Brain pericyte (primary cell): ENCODE results near the gene MYL6B.
"Not testable (repeated sequence)": the region's sequence is repeated elsewhere in the genome, so short reads cannot be mapped to it uniquely, and the experiment has no call there.

ENCODE experiments used
- DNase-seq: peaks from one replicate; pipeline ENCODE4 v3.0.0-alpha.2; 2012; ENCODE audit warnings: low read depth, low spot score

The MYL6B gene

DNA sequence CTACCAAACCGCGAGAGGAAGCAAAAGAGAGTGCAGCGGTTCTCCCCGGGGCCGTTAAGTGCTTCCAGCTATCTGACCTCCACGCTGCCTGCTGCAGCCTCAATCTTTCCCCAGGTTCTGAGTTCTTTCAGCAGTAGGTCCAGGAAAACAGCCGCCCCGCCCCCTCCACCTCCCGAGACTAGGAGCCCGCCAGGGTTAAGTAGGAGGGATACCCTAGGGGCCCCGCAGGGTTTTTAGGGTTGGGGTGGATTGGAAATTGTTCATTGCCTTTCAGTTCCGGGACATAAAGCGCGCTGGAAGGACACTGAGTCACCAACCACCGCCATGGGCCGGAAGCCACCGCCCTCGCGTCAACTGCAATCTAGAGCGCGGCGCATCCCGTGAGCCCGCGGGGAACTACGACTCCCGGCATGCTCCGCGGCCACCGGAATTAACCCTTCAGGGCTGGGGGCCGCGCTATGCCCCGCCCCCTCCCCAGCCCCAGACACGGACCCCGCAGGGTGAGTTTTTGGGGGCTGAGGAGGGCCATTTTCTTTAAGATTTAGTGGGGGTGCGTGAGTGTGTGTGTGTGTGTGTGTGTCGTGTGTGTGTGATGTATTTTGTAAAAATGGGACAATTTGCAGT lies at the start of gene MYL6B:
Gene MYL6B, plus strand, starts transcription at position 456 of the 624 bp plus-strand sequence. CDS start 1,332 bp downstream, outside the sequence.
- peak; percentile 67 for DNase-seq

DNA sequence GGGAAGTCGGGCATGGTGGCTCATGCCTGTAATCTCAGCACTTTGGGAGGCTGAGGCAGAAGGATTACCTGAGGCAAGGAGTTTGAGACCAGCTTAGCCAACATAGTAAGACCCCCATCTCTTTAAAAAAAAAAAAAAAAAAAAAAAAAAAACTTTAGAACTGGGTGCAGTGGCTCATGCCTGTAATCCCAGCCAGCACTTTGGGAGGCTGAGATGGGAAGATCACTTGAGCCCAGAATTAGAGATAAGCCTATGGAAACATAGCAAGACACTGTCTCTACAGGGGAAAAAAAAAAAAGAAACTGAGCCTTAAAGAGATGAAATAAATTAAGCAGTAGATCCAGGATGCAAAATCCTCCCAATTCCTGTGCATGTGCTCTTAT lies 49.7 kb upstream of the MYL6B start:
- DNase-seq: no peak

- DNase-seq: no peak
Measured at GRCh38 chr12:56103066-56103711, 49.2 kb upstream of the MYL6B start.

GRCh38 chr12:56103823-56104108 lies 48.6 kb upstream of the MYL6B start:
- DNase-seq: no peak

- DNase-seq: peak; percentile 96
Measured at GRCh38 chr12:56104109-56104814, 48.1 kb upstream of the MYL6B start, which contains the start of gene PA2G4. TSS of gene PA2G4 (plus strand) at chr12:56104559. CDS start at chr12:56104738, 179 bp downstream.

GRCh38 chr12:56104815-56105608 lies 47.4 kb upstream of the MYL6B start:
- no peak for DNase-seq

GRCh38 chr12:56105609-56105902 lies 46.8 kb upstream of the MYL6B start:
- DNase-seq: no peak

- no peak for DNase-seq
Measured at GRCh38 chr12:56107242-56107641, 45.1 kb upstream of the MYL6B start.

DNA sequence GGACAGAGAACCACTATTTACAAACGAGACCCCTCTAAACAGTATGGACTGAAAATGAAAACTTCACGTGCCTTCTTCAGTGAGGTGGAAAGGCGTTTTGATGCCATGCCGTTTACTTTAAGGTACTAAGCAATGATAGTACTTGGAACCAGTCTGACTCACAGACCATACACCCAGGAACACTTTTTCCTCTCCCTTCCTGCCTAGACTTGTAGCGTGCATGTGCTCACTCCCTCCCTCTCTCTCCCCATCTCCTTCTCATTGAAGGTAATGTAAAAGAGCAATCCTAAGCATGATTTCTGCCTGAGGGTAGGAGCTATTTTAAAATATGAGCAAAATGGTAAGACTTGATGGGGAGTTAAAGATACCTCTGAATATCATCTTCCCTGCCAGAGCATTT lies 41.8 kb upstream of the MYL6B start:
- no peak for DNase-seq

- DNase-seq: no peak
Measured at GRCh38 chr12:56114084-56114483, 38.3 kb upstream of the MYL6B start.

- no peak for DNase-seq
Measured at GRCh38 chr12:56115329-56115728, 37.1 kb upstream of the MYL6B start.

GRCh38 chr12:56116267-56117081 lies 35.9 kb upstream of the MYL6B start, which contains the start of gene RPL41:
TSS of gene RPL41 (plus strand) at chr12:56116633.
- peak; percentile 79 for DNase-seq

GRCh38 chr12:56117082-56117706 lies 35.2 kb upstream of the MYL6B start:
- not testable (repeated sequence) for DNase-seq

- DNase-seq: peak; percentile 98
Measured at GRCh38 chr12:56117778-56118687, 34.4 kb upstream of the MYL6B start, which contains the start of gene ZC3H10. TSS of gene ZC3H10 (plus strand) at chr12:56118266. CDS start at chr12:56120563, 2,297 bp downstream.

- no peak for DNase-seq
Measured at GRCh38 chr12:56118688-56119357, 33.6 kb upstream of the MYL6B start.

DNA sequence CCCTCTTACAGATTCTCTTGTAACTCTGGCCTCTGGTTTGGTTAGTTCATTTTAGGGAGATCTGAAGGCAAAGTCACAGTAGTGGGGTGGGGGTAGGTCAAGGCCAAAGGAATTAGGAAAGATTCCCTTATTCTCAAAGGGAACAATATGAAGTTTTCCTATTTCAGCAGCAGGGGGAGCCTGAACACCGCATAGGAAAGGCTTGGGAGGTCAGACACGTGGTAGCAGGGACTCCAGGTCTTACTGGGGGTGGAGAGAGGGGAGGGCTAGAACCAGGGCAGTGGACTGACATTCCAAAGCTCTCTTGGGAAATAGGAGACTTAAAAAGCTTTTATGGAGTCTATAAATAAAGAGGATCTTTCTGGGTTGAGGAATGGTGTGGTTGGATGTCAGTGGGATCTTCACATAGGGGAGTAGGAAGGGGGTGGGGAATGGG lies 33.0 kb upstream of the MYL6B start:
- DNase-seq: no peak

DNA sequence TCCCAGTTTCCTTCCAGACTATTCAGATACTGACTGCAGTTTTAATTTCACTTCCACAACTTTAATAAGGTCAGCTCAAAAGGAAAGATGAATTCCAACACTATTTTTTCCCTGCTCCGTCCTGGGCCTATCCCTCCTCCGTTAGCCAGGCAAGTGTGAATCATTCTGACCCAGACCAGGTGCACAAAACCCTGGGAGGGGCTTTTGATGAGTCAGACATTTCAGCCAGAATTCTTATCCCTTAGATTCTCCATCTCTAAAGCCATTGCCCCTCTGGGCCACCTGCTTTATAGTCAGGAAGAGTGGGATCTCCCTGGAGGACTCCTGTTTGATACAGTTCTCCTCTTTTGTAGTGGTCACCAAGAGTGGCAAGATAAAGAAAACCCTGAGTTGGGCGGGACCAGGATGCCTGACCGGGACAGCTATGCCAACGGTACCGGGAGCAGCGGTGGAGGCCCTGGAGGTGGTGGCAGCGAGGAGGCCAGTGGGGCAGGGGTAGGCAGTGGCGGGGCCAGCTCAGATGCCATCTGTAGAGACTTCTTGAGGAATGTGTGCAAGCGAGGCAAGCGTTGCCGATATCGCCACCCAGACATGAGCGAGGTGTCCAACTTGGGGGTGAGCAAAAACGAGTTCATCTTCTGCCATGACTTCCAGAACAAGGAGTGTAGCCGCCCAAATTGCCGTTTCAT lies 32.1 kb upstream of the MYL6B start:
- DNase-seq: no peak

DNA sequence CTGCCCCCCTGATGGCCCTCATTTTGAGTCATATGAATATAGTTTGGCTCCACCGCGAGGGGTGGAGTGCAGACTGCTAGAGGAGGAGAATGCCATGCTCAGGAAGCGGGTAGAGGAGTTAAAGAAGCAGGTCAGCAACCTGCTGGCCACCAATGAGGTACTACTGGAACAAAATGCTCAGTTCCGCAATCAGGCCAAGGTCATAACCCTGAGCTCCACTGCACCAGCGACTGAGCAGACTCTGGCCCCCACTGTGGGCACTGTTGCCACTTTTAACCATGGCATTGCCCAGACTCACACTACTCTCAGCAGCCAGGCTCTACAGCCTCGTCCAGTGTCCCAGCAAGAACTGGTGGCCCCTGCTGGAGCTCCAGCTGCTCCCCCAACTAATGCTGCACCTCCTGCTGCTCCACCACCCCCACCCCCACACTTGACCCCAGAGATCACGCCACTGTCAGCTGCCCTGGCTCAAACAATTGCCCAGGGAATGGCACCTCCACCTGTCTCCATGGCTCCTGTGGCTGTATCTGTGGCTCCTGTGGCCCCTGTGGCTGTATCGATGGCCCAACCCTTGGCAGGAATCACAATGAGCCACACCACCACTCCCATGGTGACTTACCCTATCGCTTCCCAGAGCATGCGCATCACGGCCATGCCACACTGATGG lies 31.1 kb upstream of the MYL6B start:
- DNase-seq: no peak
